Type B pancreatic cell (in vitro differentiated cells): ENCODE measurements around the gene KCNIP3. TPM values are rescaled to one million over a fixed set of nuclear protein-coding genes. Genes with fewer than 3 reads are reported as not detected.
"Not testable (repeated sequence)": the region's sequence is repeated elsewhere in the genome, so short reads cannot be mapped to it uniquely, and the experiment has no call there.

Experiments
- DNase-seq: peaks from one replicate; pipeline ENCODE4 v3.0.0; 2021; ENCODE audit warnings: mixed read lengths; ENCODE audit not compliant: unreplicated experiment; ENCODE audit errors: extremely low spot score
- H3K27ac Mint-ChIP-seq: 2 replicates; pipeline ENCODE4 v1.8.0; 2021; ENCODE audit warnings: mild to moderate bottlenecking, mixed read lengths
- H3K27me3 Mint-ChIP-seq: 2 replicates; pipeline ENCODE4 v1.8.0; 2021; ENCODE audit warnings: mixed read lengths
- H3K36me3 Mint-ChIP-seq: 2 replicates; pipeline ENCODE4 v1.8.0; 2021; ENCODE audit warnings: mixed read lengths
- H3K4me1 Mint-ChIP-seq: one replicate; pipeline ENCODE4 v1.8.0; 2021; ENCODE audit warnings: mixed read lengths; ENCODE audit not compliant: unreplicated experiment
- H3K4me3 Mint-ChIP-seq: 2 replicates; pipeline ENCODE4 v1.8.0; 2021; ENCODE audit warnings: mild to moderate bottlenecking, mixed read lengths
- H3K9me3 Mint-ChIP-seq: 2 replicates; pipeline ENCODE4 v1.8.0; 2021; ENCODE audit warnings: mixed read lengths
- total RNA-seq: library from RNA; stranded (reverse); gene quantifications from 2 replicates; pipeline ENCODE4 v1.2.1, GENCODE V29; 2021; ENCODE audit warnings: low replicate concordance
- TF ChIP-seq, protein P1 (sequence below): fragments of 200-600 bp; sonication (generic); conservative IDR thresholded peaks from 2 replicates; pipeline ENCODE4 v1.5.0; 2021; ENCODE audit warnings: antibody characterized with exemption, mild to moderate bottlenecking

KCNIP3 gene
- total RNA-seq, 1 donor from 2014 or later = 5.3 TPM

DNA sequence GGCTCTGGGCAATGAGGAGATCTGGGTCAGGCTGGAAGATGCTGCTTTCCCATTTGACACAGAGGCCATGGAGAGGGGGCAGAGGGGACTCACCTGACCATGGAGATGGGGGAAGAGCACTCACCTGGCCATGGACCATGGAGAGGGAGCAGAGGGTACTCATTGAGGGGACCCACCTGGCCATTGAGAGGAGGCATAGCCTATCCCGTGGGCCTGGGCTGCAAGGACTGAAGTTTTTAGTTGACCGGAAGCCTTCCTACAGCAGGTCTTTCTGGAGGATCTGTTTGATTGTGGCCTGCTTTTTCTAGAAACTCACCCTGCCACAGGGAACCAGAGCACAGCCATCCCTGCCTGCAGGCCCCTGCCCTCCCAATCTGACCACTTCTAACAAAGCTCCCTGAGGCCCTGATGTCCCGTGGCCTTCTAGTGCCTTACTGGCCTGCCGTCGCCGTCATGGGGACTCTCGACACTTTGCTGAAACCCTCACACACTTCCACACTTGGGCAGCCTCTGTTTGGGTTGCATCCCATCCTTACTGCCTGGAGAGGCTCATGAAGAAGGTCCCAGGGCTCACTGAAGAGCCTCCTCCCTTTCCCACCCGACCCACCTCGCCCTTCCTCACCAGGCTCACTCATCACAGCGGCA lies 28.0 kb upstream of the KCNIP3 start:
- H3K27ac Mint-ChIP-seq = no peak overlapping the region
- H3K4me3 Mint-ChIP-seq = no peak overlapping the region
- no peaks in the 10 kb centered on the region for H3K36me3 Mint-ChIP-seq
- no peaks in the 10 kb centered on the region for H3K4me1 Mint-ChIP-seq
- H3K27me3 Mint-ChIP-seq = no peaks in the 10 kb centered on the region
- H3K9me3 Mint-ChIP-seq = no peaks in the 10 kb centered on the region
- no peak for DNase-seq
- TF ChIP-seq, protein P1, sequence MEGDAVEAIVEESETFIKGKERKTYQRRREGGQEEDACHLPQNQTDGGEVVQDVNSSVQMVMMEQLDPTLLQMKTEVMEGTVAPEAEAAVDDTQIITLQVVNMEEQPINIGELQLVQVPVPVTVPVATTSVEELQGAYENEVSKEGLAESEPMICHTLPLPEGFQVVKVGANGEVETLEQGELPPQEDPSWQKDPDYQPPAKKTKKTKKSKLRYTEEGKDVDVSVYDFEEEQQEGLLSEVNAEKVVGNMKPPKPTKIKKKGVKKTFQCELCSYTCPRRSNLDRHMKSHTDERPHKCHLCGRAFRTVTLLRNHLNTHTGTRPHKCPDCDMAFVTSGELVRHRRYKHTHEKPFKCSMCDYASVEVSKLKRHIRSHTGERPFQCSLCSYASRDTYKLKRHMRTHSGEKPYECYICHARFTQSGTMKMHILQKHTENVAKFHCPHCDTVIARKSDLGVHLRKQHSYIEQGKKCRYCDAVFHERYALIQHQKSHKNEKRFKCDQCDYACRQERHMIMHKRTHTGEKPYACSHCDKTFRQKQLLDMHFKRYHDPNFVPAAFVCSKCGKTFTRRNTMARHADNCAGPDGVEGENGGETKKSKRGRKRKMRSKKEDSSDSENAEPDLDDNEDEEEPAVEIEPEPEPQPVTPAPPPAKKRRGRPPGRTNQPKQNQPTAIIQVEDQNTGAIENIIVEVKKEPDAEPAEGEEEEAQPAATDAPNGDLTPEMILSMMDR = no peak

DNA sequence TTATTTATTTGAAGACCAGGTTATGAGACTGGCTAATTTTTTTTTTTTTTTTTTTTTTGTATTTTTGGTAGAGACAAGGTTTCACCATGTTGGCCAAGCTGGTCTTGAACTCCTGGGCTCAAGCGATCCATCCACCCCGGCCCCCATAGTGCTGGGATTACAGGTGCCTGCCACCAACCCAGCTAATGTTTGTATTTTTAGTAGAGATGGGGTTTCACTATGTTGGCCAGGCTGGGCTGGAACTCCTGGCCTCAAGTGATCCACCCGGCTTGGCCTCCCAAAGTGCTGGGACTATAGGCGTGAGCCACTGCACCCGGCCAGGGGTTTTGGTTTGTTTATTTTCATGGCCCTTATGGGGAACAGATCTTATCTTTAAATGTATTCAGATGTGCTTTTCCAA lies 27.4 kb upstream of the KCNIP3 start:
- not testable (repeated sequence) for DNase-seq, H3K4me3 Mint-ChIP-seq, H3K36me3 Mint-ChIP-seq, H3K4me1 Mint-ChIP-seq, H3K27ac Mint-ChIP-seq, H3K27me3 Mint-ChIP-seq, H3K9me3 Mint-ChIP-seq

DNA sequence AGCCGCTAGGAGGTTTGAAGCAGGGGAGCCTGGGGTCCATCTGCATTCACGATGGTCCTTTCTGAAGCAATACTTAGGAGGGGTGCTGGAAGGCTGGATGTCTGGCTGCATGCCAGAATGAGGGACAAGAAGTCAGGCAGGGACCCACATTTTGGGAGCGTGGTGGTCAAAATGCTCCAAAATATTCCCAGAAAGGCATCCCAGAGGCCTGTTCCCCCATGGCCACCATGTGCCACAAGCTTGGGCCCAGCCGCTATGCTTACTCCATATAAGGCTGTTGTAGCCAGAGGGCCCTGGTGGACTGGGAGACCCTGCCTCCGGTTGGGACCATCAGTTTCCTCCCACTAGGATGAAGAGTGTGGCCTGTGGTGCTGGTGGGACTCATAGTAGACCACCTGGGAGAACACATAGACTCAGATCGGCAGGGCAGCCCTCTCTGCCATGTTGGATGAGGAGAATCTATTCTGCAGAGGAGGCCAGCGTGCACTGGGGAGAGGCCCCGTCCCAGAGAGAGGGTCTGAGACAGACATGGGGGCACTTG lies 26.5 kb upstream of the KCNIP3 start:
- TF ChIP-seq, protein P1 = no peak
- peak; percentile 52 for DNase-seq
- Mint-ChIP-seq H3K4me1 (no peaks in the 10 kb centered on the region), H3K36me3 (no peaks in the 10 kb centered on the region), H3K9me3 (no peaks in the 10 kb centered on the region), H3K4me3 (no peak overlapping the region), H3K27ac (no peak overlapping the region), H3K27me3 (no peaks in the 10 kb centered on the region)

DNA sequence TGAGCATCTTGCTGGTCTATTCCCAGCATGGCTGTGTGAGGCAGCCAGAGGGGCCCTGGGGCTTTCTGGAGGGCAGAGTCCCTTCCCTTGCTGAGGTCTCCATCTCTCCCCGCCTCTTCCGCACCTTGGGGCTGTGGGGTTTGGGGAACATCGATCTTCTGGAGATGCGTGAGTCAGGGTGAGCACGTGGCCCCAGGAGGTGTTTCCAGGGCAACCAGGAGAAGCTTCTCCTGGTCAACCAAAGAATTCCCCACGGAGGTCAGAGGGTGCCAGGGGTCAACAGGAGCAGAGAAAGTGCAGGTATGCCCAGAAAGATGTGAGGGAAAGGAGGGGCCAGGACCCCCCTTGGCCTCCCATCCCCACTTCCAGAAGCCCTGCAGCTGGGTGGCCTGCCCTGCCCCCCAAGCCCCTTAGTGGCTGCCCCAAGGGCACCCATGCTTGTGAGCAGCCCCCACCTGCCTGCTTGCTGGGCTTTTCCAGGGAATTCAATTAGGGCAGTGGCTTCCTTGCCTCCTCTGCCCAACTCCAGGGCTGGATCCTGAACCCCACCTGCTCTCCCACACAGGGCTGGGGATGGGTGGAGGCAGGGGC lies 25.7 kb upstream of the KCNIP3 start:
- Mint-ChIP-seq H3K27me3 (no peaks in the 10 kb centered on the region), H3K36me3 (no peaks in the 10 kb centered on the region), H3K27ac (peak overlapping the region; percentile 36), H3K4me3 (no peak overlapping the region), H3K4me1 (no peaks in the 10 kb centered on the region), H3K9me3 (no peaks in the 10 kb centered on the region)
- TF ChIP-seq, protein P1 = no peak
- DNase-seq = peak; percentile 53

DNA sequence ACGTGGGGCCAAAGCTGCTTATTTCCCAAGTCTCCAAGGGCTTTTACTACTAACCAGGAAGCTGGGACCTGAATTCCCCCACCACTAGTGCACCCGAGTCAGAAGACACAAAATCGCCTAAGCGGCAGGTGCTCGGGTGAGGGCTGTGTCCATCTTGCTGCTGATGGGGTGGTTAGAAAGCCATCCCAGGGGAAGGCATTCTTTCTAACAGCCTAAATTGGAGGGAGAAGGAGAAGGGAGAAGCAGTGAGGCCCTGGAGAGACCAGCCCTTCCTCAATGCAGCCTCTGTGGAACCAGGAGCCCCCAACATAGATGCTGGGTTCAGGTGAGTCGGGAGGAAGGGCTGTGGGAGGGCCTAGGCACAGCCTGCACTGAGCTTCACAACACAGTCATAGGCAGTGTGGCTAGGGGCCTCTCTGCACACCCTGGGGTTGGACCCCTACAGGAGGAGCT lies 24.8 kb upstream of the KCNIP3 start:
- Mint-ChIP-seq H3K9me3 (no peaks in the 10 kb centered on the region), H3K36me3 (no peaks in the 10 kb centered on the region), H3K27me3 (no peaks in the 10 kb centered on the region), H3K27ac (no peak overlapping the region), H3K4me1 (no peaks in the 10 kb centered on the region), H3K4me3 (no peak overlapping the region)
- DNase-seq = no peak
- TF ChIP-seq, protein P1 = no peak

DNA sequence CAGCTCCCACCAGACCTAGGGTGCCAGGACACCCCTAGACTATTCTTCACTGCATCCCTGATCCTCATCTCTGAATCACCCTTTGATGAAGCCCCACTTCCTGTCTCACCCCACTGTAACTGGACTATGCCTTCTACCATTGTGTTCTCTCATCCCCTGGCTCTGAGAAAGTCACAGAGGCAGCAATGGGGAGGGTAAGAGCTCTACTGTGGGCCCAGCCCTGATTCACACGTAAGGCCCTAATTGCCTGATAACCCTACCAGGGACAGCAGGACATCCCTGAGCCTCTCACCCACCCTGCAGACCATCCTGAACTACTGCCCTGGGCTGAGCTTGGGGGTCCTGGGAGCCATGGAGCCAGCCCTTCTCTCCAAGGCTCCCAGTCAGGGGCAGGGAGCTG lies 24.4 kb upstream of the KCNIP3 start:
- no peaks in the 10 kb centered on the region for H3K27me3 Mint-ChIP-seq
- no peaks in the 10 kb centered on the region for H3K36me3 Mint-ChIP-seq
- peak overlapping the region; percentile 51 for H3K27ac Mint-ChIP-seq
- H3K4me1 Mint-ChIP-seq = no peaks in the 10 kb centered on the region
- TF ChIP-seq, protein P1 = no peak
- no peaks in the 10 kb centered on the region for H3K9me3 Mint-ChIP-seq
- DNase-seq = no peak
- H3K4me3 Mint-ChIP-seq = no peak overlapping the region
